ENCODE data around the gene ZNFX1.

- no peak for TF ChIP-seq SREBF2 (IDR thresholded peaks at IDR 0.05)
- TF ChIP-seq POLR2AphosphoS2 (conservative IDR thresholded peaks at IDR 0.05; ENCODE audit: low read length) = no peak
- no peak for TF ChIP-seq MAZ (IDR thresholded peaks at IDR 0.05; ENCODE audit: borderline replicate concordance, low read depth, low read length)
- TF ChIP-seq RNF2 (IDR thresholded peaks at IDR 0.05; ENCODE audit: borderline replicate concordance, low read depth) = no peak
- no peak for TF ChIP-seq NPAS2 (CRISPR knock-in tag; IDR thresholded peaks at IDR 0.05; ENCODE audit: borderline replicate concordance)
- TF ChIP-seq CTCF (IDR thresholded peaks at IDR 0.05) = no peak
These were observed 40.2 kb upstream of the ZNFX1 start for GRCh38 chr20:49318091-49318429.
